Mesenchymal stem cell (in vitro differentiated cells and primary cell): Measurements from ENCODE around the gene OR4C6.

ENCODE experiments used
- DNase-seq: peaks from one replicate; pipeline ENCODE4 v3.0.0-alpha.2; 2013
- H2AFZ ChIP-seq: one replicate; pipeline ENCODE4 v1.6.1; 2013; ENCODE audit warnings: low read depth, mild to moderate bottlenecking, control low read depth, inconsistent platforms, low read length, moderate library complexity
- H2AK5ac ChIP-seq: 2 replicates; pipeline ENCODE4 v1.6.1; 2013; ENCODE audit warnings: low read length, moderate library complexity, mild to moderate bottlenecking, inconsistent platforms; ENCODE audit not compliant: severe bottlenecking
- H2BK120ac ChIP-seq: one replicate; pipeline ENCODE4 v1.6.1; 2013; ENCODE audit warnings: low read depth, mild to moderate bottlenecking, inconsistent platforms, low read length, moderate library complexity
- H2BK12ac ChIP-seq, 2 experiments: one replicate each; pipeline ENCODE4 v1.6.1; 2013; ENCODE audit warnings: inconsistent platforms in 2 of 2, low read length in 2 of 2, mild to moderate bottlenecking in 2 of 2, moderate library complexity in 2 of 2, control low read depth in 1 of 2
- H2BK15ac ChIP-seq: one replicate; pipeline ENCODE4 v1.6.1; 2013; ENCODE audit warnings: mild to moderate bottlenecking, low read depth, inconsistent platforms; ENCODE audit not compliant: poor library complexity, severe bottlenecking
- H2BK5ac ChIP-seq: 2 replicates; pipeline ENCODE4 v1.6.1; 2013; ENCODE audit warnings: low read depth, mild to moderate bottlenecking, low read length, control low read depth, inconsistent platforms; ENCODE audit not compliant: poor library complexity, severe bottlenecking
- H3K14ac ChIP-seq, 2 experiments: one replicate each; pipeline ENCODE4 v1.6.1; 2013; ENCODE audit warnings: inconsistent platforms in 2 of 2, low read length in 2 of 2, control low read depth in 1 of 2, mild to moderate bottlenecking in 1 of 2, moderate library complexity in 1 of 2
- H3K18ac ChIP-seq, 2 experiments: one replicate each; pipeline ENCODE4 v1.6.1; 2013; ENCODE audit warnings: inconsistent platforms in 2 of 2, low read length in 2 of 2, control low read depth in 1 of 2, low read depth in 1 of 2, mild to moderate bottlenecking in 1 of 2
- H3K23ac ChIP-seq, 2 experiments: one replicate each; pipeline ENCODE4 v1.6.1; 2013; ENCODE audit warnings: inconsistent platforms in 2 of 2, low read length in 2 of 2, mild to moderate bottlenecking in 2 of 2, moderate library complexity in 2 of 2, control low read depth in 1 of 2
- H3K27ac ChIP-seq: 2 replicates; pipeline ENCODE4 v1.5.1; 2013; ENCODE audit warnings: mild to moderate bottlenecking, moderate library complexity, low read length, control low read depth, inconsistent platforms; ENCODE audit not compliant: poor library complexity, severe bottlenecking
- H3K27me3 ChIP-seq, 2 experiments: 2 replicates each; pipeline versions ENCODE4 v1.6.1 to v1.7.0; 2013; ENCODE audit warnings: low read length in 2 of 2, mild to moderate bottlenecking in 2 of 2, moderate library complexity in 2 of 2, control low read depth in 1 of 2, inconsistent platforms in 1 of 2; ENCODE audit not compliant: control insufficient read depth in 1 of 2, insufficient read depth in 1 of 2
- H3K36me3 ChIP-seq, 2 experiments: 2 replicates each; pipeline versions ENCODE4 v1.6.1 to v1.7.0; 2013; ENCODE audit warnings: low read length in 2 of 2, control low read depth in 1 of 2, inconsistent platforms in 1 of 2, low read depth in 1 of 2, mild to moderate bottlenecking in 1 of 2; ENCODE audit not compliant: insufficient read depth in 2 of 2, control insufficient read depth in 1 of 2
- H3K4ac ChIP-seq, 2 experiments: one replicate each; pipeline ENCODE4 v1.6.1; 2013; ENCODE audit warnings: inconsistent platforms in 2 of 2, low read length in 2 of 2, mild to moderate bottlenecking in 2 of 2, moderate library complexity in 2 of 2, control low read depth in 1 of 2, low read depth in 1 of 2
- H3K4me1 ChIP-seq: 2 replicates; pipeline ENCODE4 v1.6.1; 2013; ENCODE audit warnings: low read depth, low read length, control low read depth; ENCODE audit not compliant: control insufficient read depth, insufficient read depth
- H3K4me2 ChIP-seq: 2 replicates; pipeline ENCODE4 v1.6.1; 2013; ENCODE audit warnings: low read length, mild to moderate bottlenecking, inconsistent platforms; ENCODE audit not compliant: poor library complexity, severe bottlenecking
- H3K4me3 ChIP-seq, 2 experiments: 2 replicates each; pipeline versions ENCODE4 v1.5.1 to v1.7.0; 2013; ENCODE audit warnings: low read length in 2 of 2, mild to moderate bottlenecking in 2 of 2, control low read depth in 1 of 2, low read depth in 1 of 2; ENCODE audit not compliant: insufficient read depth in 1 of 2
- H3K79me1 ChIP-seq: replicated peaks from 2 replicates; pipeline ENCODE4 v1.6.1; 2013; ENCODE audit warnings: mild to moderate bottlenecking, control low read depth, low read length, inconsistent platforms; ENCODE audit not compliant: poor library complexity, severe bottlenecking
- H3K9ac ChIP-seq: 2 replicates; pipeline ENCODE4 v1.7.0; 2013; ENCODE audit warnings: mild to moderate bottlenecking, low read length, moderate library complexity
- H3K9me3 ChIP-seq: 2 replicates; pipeline ENCODE4 v1.7.0; 2013; ENCODE audit warnings: mild to moderate bottlenecking, low read length; ENCODE audit not compliant: control insufficient read depth
- H4K8ac ChIP-seq: one replicate; pipeline ENCODE4 v1.6.1; 2013; ENCODE audit warnings: inconsistent platforms, mild to moderate bottlenecking, low read length, moderate library complexity
- H4K91ac ChIP-seq: one replicate; pipeline ENCODE4 v1.6.1; 2013; ENCODE audit warnings: mild to moderate bottlenecking, low read length, inconsistent platforms
- WGBS: methylation state at CpG from one replicate; pipeline ENCODE4 v1.1.7; 2013; ENCODE audit warnings: mixed read lengths; 5-methylcytosine and 5-hydroxymethylcytosine counted together

OR4C6 gene

GRCh38 chr11:55707029-55707428, 45.0 kb downstream of the OR4C6 start:
- no peak overlapping the region for H3K18ac ChIP-seq
- H4K8ac ChIP-seq = no peak overlapping the region
- H2AFZ ChIP-seq = no peak overlapping the region
- no peak overlapping the region for H3K27ac ChIP-seq
- H2BK12ac ChIP-seq = no peak overlapping the region
- no peak overlapping the region for H2BK120ac ChIP-seq
- no peak overlapping the region for H2AK5ac ChIP-seq
- H3K4me2 ChIP-seq = no peak overlapping the region
- H3K23ac ChIP-seq = no peak overlapping the region
- H3K9me3 ChIP-seq = peaks cover 21% of the 10 kb centered on the region
- no peak overlapping the region for H3K9ac ChIP-seq
- no peaks in the 10 kb centered on the region for H3K36me3 ChIP-seq
- H3K4ac ChIP-seq = no peak overlapping the region
- H3K4me1 ChIP-seq = no peaks in the 10 kb centered on the region
- no peak overlapping the region for H3K14ac ChIP-seq
- H2BK5ac ChIP-seq = no peak overlapping the region
- H2BK15ac ChIP-seq = no peak overlapping the region
- no peak overlapping the region for H3K4me3 ChIP-seq
- no peaks in the 10 kb centered on the region for H3K79me1 ChIP-seq
- peak; percentile 17 for DNase-seq
- H3K27me3 ChIP-seq = no peaks in the 10 kb centered on the region
- H4K91ac ChIP-seq = no peak overlapping the region

- WGBS = 9% methylated on average over 7 of the region's 10 CpGs
- H3K4ac ChIP-seq = no peak overlapping the region
- no peak for DNase-seq
- H3K14ac ChIP-seq = no peak overlapping the region
- H3K36me3 ChIP-seq = no peaks in the 10 kb centered on the region
- H3K18ac ChIP-seq = no peak overlapping the region
- no peaks in the 10 kb centered on the region for H3K27me3 ChIP-seq
- no peak overlapping the region for H4K91ac ChIP-seq
- no peak overlapping the region for H3K4me2 ChIP-seq
- no peak overlapping the region for H3K4me3 ChIP-seq
- no peak overlapping the region for H2BK12ac ChIP-seq
- H2AK5ac ChIP-seq = no peak overlapping the region
- no peak overlapping the region for H2BK15ac ChIP-seq
- H3K9ac ChIP-seq = no peak overlapping the region
- H3K27ac ChIP-seq = no peak overlapping the region
- H3K9me3 ChIP-seq = peaks cover 9% of the 10 kb centered on the region
- no peak overlapping the region for H2AFZ ChIP-seq
- no peaks in the 10 kb centered on the region for H3K4me1 ChIP-seq
- H4K8ac ChIP-seq = no peak overlapping the region
- no peak overlapping the region for H3K23ac ChIP-seq
- H3K79me1 ChIP-seq = no peaks in the 10 kb centered on the region
- no peak overlapping the region for H2BK120ac ChIP-seq
- no peak overlapping the region for H2BK5ac ChIP-seq
Observed at GRCh38 chr11:55714982-55715888, 53.2 kb downstream of the OR4C6 start.
